HG03135 (cell line): Measurements from ENCODE around the gene UGT1A8.

Experiments used
- ATAC-seq: cut with Tn5 transposase; IDR thresholded peaks from one replicate; pipeline ENCODE4 v1.9.1; 2021; ENCODE audit warnings: mild to moderate bottlenecking, moderate library complexity; ENCODE audit not compliant: unreplicated experiment

The UGT1A8 gene

DNA sequence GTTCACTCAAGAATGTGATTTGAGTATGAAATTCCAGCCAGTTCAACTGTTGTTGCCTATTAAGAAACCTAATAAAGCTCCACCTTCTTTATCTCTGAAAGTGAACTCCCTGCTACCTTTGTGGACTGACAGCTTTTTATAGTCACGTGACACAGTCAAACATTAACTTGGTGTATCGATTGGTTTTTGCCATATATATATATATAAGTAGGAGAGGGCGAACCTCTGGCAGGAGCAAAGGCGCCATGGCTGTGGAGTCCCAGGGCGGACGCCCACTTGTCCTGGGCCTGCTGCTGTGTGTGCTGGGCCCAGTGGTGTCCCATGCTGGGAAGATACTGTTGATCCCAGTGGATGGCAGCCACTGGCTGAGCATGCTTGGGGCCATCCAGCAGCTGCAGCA lies 142.6 kb downstream of the UGT1A8 start, which contains the start of gene UGT1A1:
Gene UGT1A1, plus strand, starts transcription at position 228 of the 400 bp plus-strand sequence. Its CDS starts 18 bp downstream, at position 246.
- no peak for ATAC-seq

DNA sequence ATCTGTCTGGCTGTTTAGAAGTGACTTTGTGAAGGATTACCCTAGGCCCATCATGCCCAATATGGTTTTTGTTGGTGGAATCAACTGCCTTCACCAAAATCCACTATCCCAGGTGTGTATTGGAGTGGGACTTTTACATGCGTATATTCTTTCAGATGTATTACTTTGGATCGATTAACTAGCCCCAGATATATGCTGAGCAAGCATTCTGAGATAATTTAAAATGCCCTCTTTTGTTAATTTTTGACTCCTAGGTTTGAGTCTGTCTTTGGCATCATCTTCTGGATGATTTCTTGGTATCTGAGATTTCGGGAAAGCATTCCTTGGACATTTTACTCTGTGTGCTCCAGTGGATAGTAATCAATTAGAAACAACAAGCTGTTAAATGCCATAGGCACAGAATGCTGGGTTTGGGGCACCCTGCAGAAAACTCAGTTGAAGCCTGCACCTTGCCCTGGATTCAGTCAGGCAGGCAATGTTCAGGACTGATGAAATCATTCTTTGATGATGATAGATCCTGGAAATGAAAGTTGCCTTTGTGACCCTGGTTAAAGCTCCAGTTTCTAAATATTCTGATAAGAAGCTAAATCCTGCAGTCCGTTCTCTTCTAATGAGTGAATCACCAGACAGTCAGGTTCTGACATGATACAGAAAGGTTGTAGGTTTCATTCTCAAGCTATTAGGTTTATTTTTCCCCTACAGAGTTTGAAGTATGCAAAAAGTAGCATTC lies 143.8 kb downstream of the UGT1A8 start:
- no peak for ATAC-seq

DNA sequence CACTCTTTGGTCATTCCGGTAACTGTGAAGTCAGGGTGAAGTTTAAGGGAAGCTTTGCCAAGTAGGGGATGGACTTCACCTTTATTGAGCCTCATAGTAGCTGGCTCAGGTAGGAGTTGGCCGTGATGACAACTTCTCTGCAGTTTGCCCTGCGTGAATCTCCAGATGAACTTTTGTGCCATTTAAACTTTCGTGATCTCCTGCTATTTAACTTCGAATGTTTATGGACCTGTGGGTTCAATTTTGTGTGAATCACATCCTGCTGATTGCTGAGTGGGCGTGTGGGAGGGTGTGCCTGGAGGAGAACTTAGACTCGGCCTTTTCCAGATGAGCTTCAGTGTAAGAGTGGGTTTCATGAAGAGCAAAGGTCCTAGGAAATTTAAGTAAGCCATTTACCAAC lies 146.8 kb downstream of the UGT1A8 start:
- ATAC-seq: no peak

- no peak for ATAC-seq
Measured at GRCh38 chr2:233764761-233765160, 147.3 kb downstream of the UGT1A8 start.

- no peak for ATAC-seq
Measured at GRCh38 chr2:233766416-233766815, 149.0 kb downstream of the UGT1A8 start.

GRCh38 chr2:233768076-233768475 lies 150.6 kb downstream of the UGT1A8 start:
- ATAC-seq: no peak

DNA sequence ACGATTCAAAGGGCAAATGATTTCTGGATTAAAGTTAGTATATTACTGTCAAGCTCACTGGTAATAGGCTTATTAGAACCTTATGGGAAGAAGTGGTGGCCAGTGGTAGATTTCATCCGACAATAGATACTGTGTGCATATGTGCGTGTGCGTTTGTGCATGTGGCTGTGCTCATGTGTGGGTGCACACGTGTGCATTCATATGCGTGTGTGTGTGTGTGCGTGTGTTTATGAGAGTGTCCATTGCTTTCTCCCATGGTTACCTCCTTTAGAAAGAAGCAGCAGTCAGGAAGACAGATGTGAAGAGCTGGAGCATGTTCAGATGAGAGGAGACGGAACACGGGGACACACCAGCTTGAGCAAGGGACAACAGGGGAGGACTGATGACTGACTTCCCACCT lies 151.8 kb downstream of the UGT1A8 start:
- ATAC-seq: no peak

DNA sequence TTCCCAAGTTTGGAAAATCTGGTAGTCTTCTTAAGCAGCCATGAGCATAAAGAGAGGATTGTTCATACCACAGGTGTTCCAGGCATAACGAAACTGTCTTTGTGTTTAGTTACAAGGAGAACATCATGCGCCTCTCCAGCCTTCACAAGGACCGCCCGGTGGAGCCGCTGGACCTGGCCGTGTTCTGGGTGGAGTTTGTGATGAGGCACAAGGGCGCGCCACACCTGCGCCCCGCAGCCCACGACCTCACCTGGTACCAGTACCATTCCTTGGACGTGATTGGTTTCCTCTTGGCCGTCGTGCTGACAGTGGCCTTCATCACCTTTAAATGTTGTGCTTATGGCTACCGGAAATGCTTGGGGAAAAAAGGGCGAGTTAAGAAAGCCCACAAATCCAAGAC lies 154.7 kb downstream of the UGT1A8 start:
- ATAC-seq: no peak

DNA sequence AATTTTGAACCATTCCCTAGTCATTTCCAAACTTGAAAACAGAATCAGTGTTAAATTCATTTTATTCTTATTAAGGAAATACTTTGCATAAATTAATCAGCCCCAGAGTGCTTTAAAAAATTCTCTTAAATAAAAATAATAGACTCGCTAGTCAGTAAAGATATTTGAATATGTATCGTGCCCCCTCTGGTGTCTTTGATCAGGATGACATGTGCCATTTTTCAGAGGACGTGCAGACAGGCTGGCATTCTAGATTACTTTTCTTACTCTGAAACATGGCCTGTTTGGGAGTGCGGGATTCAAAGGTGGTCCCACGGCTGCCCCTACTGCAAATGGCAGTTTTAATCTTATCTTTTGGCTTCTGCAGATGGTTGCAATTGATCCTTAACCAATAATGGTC lies 155.2 kb downstream of the UGT1A8 start:
- ATAC-seq: no peak

GRCh38 chr2:233773854-233774253 lies 156.4 kb downstream of the UGT1A8 start:
- no peak for ATAC-seq

DNA sequence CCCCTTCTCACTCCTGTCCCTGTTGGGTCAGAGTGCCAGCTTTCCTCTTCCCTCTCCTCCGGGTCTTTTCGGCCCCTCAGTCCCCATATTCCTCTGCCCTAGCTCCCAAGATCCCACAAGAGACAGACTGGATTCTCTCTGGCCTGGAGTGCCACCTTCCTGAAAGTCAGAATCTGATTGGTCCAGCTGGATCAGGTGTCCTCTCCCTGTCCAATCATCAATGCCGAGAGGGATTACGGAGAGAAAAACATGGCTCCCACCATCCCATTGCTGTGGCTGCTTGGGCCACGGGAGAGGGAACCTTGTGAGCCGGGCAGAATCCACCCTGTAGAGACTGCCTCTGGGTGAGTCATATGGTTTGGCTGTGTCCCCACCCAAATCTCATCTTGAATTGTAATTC lies 158.0 kb downstream of the UGT1A8 start:
- ATAC-seq: no peak

DNA sequence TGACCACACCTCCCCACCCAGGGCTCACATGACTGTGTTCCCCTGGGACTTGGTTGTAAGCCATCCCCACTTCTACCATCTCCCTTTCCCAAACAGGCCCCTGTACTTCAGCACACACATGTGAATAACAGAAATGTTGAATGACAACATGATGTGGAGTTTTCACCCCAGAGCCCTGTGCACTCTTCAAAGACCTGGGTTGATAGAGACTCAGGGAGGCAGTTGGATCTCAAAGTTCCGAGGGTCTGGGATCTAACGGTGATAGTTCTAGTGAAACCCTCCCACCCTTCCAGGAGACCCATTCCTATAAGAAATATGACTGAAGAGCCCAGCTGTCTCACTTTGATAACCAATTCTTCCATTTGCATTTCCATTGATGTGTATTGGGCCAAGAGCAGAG lies 160.6 kb downstream of the UGT1A8 start, which contains the start of gene MROH2A:
Gene MROH2A, plus strand, starts transcription at position 301 of the 400 bp plus-strand sequence. CDS start 1,029 bp downstream, outside the sequence.
- no peak for ATAC-seq

DNA sequence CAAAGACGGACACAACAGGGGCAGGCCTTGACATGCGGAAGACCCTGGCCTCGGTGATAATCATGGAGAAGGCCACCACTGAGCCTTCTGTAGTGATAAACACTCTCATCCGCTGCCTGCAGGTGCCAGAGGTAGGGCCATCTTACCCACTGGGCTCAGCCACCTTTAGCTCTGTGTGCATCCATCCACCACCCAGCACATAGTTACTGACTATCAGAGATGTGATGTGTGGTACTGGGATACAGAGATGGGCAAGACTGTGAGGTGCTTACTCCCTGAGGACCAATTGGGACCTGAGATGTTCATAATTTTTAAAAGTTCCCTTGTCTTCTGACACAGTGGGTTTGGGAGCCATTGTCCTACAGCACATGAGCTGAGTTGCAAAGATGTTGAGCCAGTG lies 162.3 kb downstream of the UGT1A8 start:
- no peak for ATAC-seq

- no peak for ATAC-seq
Measured at GRCh38 chr2:233780771-233781170, 163.3 kb downstream of the UGT1A8 start.

DNA sequence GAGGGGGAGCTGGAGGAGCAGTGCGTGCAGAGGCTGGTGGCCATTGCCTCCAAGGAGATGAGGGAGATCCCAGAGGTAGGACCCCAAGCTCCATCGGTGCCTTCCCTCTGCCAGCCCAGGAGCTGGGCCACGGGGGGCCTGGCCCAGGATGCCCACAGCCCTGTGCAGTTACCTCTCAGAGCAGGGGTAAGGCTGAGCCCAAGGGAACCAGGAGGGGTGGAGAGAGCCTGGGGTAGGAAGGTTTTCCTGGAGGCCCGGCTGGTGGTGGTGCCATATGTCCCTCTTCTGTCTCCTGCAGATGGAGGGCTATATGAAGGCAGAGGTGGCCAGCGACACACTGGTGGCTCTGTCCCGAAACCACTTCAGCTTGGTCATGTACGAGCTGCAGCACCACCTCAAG lies 172.1 kb downstream of the UGT1A8 start:
- no peak for ATAC-seq

- ATAC-seq: no peak
Measured at GRCh38 chr2:233791151-233791882, 173.9 kb downstream of the UGT1A8 start.

DNA sequence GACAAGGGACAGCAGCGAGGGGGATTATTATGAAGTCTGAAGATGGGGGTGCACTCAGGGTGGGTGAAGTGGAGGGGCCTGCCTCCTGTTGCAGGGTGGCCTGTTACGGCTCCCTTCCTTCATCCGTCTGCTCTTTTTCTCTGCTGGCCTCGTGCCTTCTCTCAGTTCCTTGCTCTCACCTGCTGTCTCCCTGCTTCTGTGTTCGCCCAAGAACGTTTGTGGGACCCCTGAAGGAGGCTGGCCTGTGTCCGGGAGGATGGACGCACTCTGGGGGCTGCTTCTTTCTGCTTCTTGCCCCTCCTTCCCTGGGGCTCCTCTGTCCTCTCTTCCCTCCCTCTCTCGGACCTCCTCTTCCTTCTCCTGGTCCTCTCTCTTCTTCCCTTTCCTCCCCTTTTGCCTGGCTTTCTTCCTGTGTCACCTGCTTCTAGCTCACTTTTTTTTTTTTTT lies 174.5 kb downstream of the UGT1A8 start:
- ATAC-seq: no peak

- no peak for ATAC-seq
Measured at GRCh38 chr2:233792720-233793119, 175.3 kb downstream of the UGT1A8 start.

GRCh38 chr2:233793465-233794127 lies 176.2 kb downstream of the UGT1A8 start:
- no peak for ATAC-seq

GRCh38 chr2:233794128-233794658 lies 176.8 kb downstream of the UGT1A8 start:
- no peak for ATAC-seq

GRCh38 chr2:233795735-233796171 lies 178.3 kb downstream of the UGT1A8 start:
- no peak for ATAC-seq
